CD4-positive, CD25-positive, alpha-beta regulatory T cell (primary cell): ENCODE measurements around the gene NHLRC3. TPM values are rescaled to one million over a fixed set of nuclear protein-coding genes. Genes with fewer than 3 reads are reported as not detected.

Experiments used
- ATAC-seq, 2 donors: fragments of 150-1000 bp; cut with Tn5 transposase; one replicate each; pipeline ENCODE4 v1.10.0; 2021; ENCODE audit warnings: low read depth in 2 of 2, moderate number of reproducible peaks in 2 of 2, moderate library complexity in 1 of 2
- DNase-seq, 3 donors: peaks; one replicate each; pipeline versions ENCODE4 v3.0.0 to v3.0.0-alpha.2; 2012 to 2022; ENCODE audit warnings: mixed read lengths in 1 of 3
- H3K27ac ChIP-seq: one replicate; pipeline ENCODE4 v1.7.0; 2013; ENCODE audit warnings: mild to moderate bottlenecking, low read length; ENCODE audit not compliant: insufficient read depth, poor library complexity, severe bottlenecking
- H3K27me3 ChIP-seq: one replicate; pipeline ENCODE4 v1.7.0; 2013; ENCODE audit warnings: low read length; ENCODE audit not compliant: control insufficient read depth, insufficient read depth
- H3K36me3 ChIP-seq: one replicate; pipeline ENCODE4 v1.7.0; 2013; ENCODE audit warnings: mild to moderate bottlenecking, low read length, moderate library complexity; ENCODE audit not compliant: control insufficient read depth, insufficient read depth
- H3K4me1 ChIP-seq: 2 replicates; pipeline ENCODE4 v1.7.0; 2013; ENCODE audit warnings: mild to moderate bottlenecking, low read length; ENCODE audit not compliant: insufficient read depth, control insufficient read depth, poor library complexity, severe bottlenecking
- H3K4me3 ChIP-seq: one replicate; pipeline ENCODE4 v1.7.0; 2013; ENCODE audit warnings: low read depth, mild to moderate bottlenecking, low read length, moderate library complexity
- H3K9me3 ChIP-seq, 2 experiments: 1 replicate in 1 of 2; 2 replicates in 1 of 2; pipeline ENCODE4 v1.7.0; 2013; ENCODE audit warnings: low read length in 2 of 2, mild to moderate bottlenecking in 1 of 2, moderate library complexity in 1 of 2; ENCODE audit not compliant: control insufficient read depth in 2 of 2
- H3K27ac Mint-ChIP-seq, 3 donors: one replicate each; pipeline ENCODE4 v1.8.0; 2020 to 2022; ENCODE audit warnings: mild to moderate bottlenecking in 3 of 3, mixed read lengths in 3 of 3, moderate library complexity in 2 of 3
- H3K27me3 Mint-ChIP-seq: one replicate; pipeline ENCODE4 v1.8.0; 2022; ENCODE audit warnings: mild to moderate bottlenecking, mixed read lengths
- H3K36me3 Mint-ChIP-seq: one replicate; pipeline ENCODE4 v1.8.0; 2020; ENCODE audit warnings: mixed read lengths
- H3K4me1 Mint-ChIP-seq, 4 donors: one replicate each; pipeline ENCODE4 v1.8.0; 2020 to 2022; ENCODE audit warnings: mixed read lengths in 4 of 4, mild to moderate bottlenecking in 1 of 4
- H3K4me3 Mint-ChIP-seq, 4 donors: one replicate each; pipeline ENCODE4 v1.8.0; 2020 to 2022; ENCODE audit warnings: mild to moderate bottlenecking in 4 of 4, mixed read lengths in 4 of 4, moderate library complexity in 3 of 4
- H3K9me3 Mint-ChIP-seq, 7 donors: one replicate each; pipeline ENCODE4 v1.8.0; 2020 to 2022; ENCODE audit warnings: mixed read lengths in 7 of 7, mild to moderate bottlenecking in 3 of 7, moderate library complexity in 2 of 7
- polyA plus RNA-seq, 4 donors: library from polyadenylated mRNA; unstranded; fragments of 300-500 nt; fragmentation: Illumina TruSeq; gene quantifications; one replicate each; pipeline ENCODE4 v1.2.3, GENCODE V29; 2021
- total RNA-seq: library from RNA; stranded (reverse); gene quantifications from one replicate; pipeline ENCODE4 v1.2.3, GENCODE V29; 2022

The NHLRC3 gene
- total and polyA plus RNA-seq, 5 donors from 2014 or later, result 5.2 to 13.7 (median 6.8) TPM

GRCh38 chr13:39047560-39047959, 9.3 kb downstream of the NHLRC3 start:
- no peaks in the 10 kb centered on the region for H3K9me3 ChIP-seq
- H3K4me3 ChIP-seq, result no peak overlapping the region
- H3K27me3 ChIP-seq, result no peaks in the 10 kb centered on the region
- peaks cover 7% of the 10 kb centered on the region for H3K36me3 ChIP-seq
- Mint-ChIP-seq H3K27me3 (no peaks in the 10 kb centered on the region), H3K36me3 (peaks cover 15% of the 10 kb centered on the region), H3K4me1 (peaks cover 5 to 14% (median 10%) of the 10 kb centered on the region in 4 donors), H3K4me3 (no peak overlapping the region), H3K9me3 (no peaks in the 10 kb centered on the region), H3K27ac (no peak overlapping the region)
- H3K4me1 ChIP-seq, result no peaks in the 10 kb centered on the region
- ATAC-seq, result no peak
- H3K27ac ChIP-seq, result no peak overlapping the region
- no peak for DNase-seq

GRCh38 chr13:39048806-39049205, 10.6 kb downstream of the NHLRC3 start:
- Mint-ChIP-seq H3K27me3 (no peaks in the 10 kb centered on the region), H3K4me1 (peaks cover 5 to 14% (median 7%) of the 10 kb centered on the region in 4 donors), H3K36me3 (peaks cover 15% of the 10 kb centered on the region), H3K27ac (peak overlapping the region in 1 of 3 donors; percentile 35), H3K4me3 (no peak overlapping the region), H3K9me3 (no peaks in the 10 kb centered on the region)
- no peak for DNase-seq
- no peaks in the 10 kb centered on the region for H3K9me3 ChIP-seq
- no peaks in the 10 kb centered on the region for H3K4me1 ChIP-seq
- H3K4me3 ChIP-seq, result no peak overlapping the region
- H3K27ac ChIP-seq, result no peak overlapping the region
- no peak for ATAC-seq
- no peaks in the 10 kb centered on the region for H3K27me3 ChIP-seq
- H3K36me3 ChIP-seq, result peaks cover 12% of the 10 kb centered on the region

- peaks cover 15% of the 10 kb centered on the region for H3K36me3 Mint-ChIP-seq
- Histone ChIP-seq H3K27me3 (no peaks in the 10 kb centered on the region), H3K27ac (no peak overlapping the region), H3K9me3 (no peaks in the 10 kb centered on the region), H3K4me1 (no peaks in the 10 kb centered on the region), H3K36me3 (peaks cover 10% of the 10 kb centered on the region), H3K4me3 (no peak overlapping the region)
- ATAC-seq (no peak), DNase-seq (no peak)
- H3K9me3 Mint-ChIP-seq, result no peaks in the 10 kb centered on the region
- peak overlapping the region in 1 of 3 donors; percentile 53 for H3K27ac Mint-ChIP-seq
- no peaks in the 10 kb centered on the region for H3K27me3 Mint-ChIP-seq
- H3K4me3 Mint-ChIP-seq, result no peak overlapping the region
- peaks cover 7 to 14% (median 9%) of the 10 kb centered on the region in 4 donors for H3K4me1 Mint-ChIP-seq
Observed at GRCh38 chr13:39049274-39049673, 11.0 kb downstream of the NHLRC3 start.

- H3K27me3 ChIP-seq, result no peaks in the 10 kb centered on the region
- no peaks in the 10 kb centered on the region for H3K9me3 ChIP-seq
- no peak overlapping the region for H3K4me3 ChIP-seq
- Mint-ChIP-seq H3K4me3 (no peak overlapping the region), H3K27ac (no peak overlapping the region), H3K4me1 (peaks cover 7 to 15% (median 11%) of the 10 kb centered on the region in 4 donors), H3K36me3 (peaks cover 19% of the 10 kb centered on the region), H3K27me3 (no peaks in the 10 kb centered on the region), H3K9me3 (peaks cover 0 to 4% (median 2%) of the 10 kb centered on the region in 7 donors)
- peak in 2 of 3 donors; percentile 45 to 49 for DNase-seq
- H3K36me3 ChIP-seq, result peaks cover 10% of the 10 kb centered on the region
- no peaks in the 10 kb centered on the region for H3K4me1 ChIP-seq
- no peak for ATAC-seq
- H3K27ac ChIP-seq, result no peak overlapping the region
Observed at GRCh38 chr13:39051157-39051556, 12.9 kb downstream of the NHLRC3 start.

- Histone ChIP-seq H3K27ac (no peak overlapping the region), H3K27me3 (no peaks in the 10 kb centered on the region), H3K9me3 (no peaks in the 10 kb centered on the region), H3K4me1 (no peaks in the 10 kb centered on the region), H3K36me3 (peaks cover 10% of the 10 kb centered on the region), H3K4me3 (no peak overlapping the region)
- Mint-ChIP-seq H3K27ac (peak overlapping the region in 1 of 3 donors; percentile 10), H3K27me3 (no peaks in the 10 kb centered on the region), H3K9me3 (peaks cover 0 to 4% (median 2%) of the 10 kb centered on the region in 7 donors), H3K4me3 (no peak overlapping the region), H3K36me3 (peaks cover 22% of the 10 kb centered on the region), H3K4me1 (peaks cover 13 to 25% (median 17%) of the 10 kb centered on the region in 4 donors)
- DNase-seq, result no peak
- ATAC-seq, result no peak
Observed at GRCh38 chr13:39052944-39053343, 14.7 kb downstream of the NHLRC3 start.

- no peak overlapping the region for H3K27ac Mint-ChIP-seq
- peaks cover 10 to 30% (median 21%) of the 10 kb centered on the region in 4 donors for H3K4me1 Mint-ChIP-seq
- H3K4me3 ChIP-seq, result no peak overlapping the region
- DNase-seq (no peak), ATAC-seq (no peak)
- no peak overlapping the region for H3K27ac ChIP-seq
- peaks cover 16% of the 10 kb centered on the region for H3K36me3 Mint-ChIP-seq
- H3K9me3 Mint-ChIP-seq, result peaks cover 0 to 4% (median 2%) of the 10 kb centered on the region in 7 donors
- no peak overlapping the region for H3K4me3 Mint-ChIP-seq
- no peaks in the 10 kb centered on the region for H3K27me3 ChIP-seq
- H3K9me3 ChIP-seq, result no peaks in the 10 kb centered on the region
- no peaks in the 10 kb centered on the region for H3K4me1 ChIP-seq
- no peaks in the 10 kb centered on the region for H3K27me3 Mint-ChIP-seq
- peaks cover 4% of the 10 kb centered on the region for H3K36me3 ChIP-seq
Observed at GRCh38 chr13:39054112-39054511, 15.9 kb downstream of the NHLRC3 start.

- Mint-ChIP-seq H3K9me3 (peaks cover 0 to 4% (median 3%) of the 10 kb centered on the region in 7 donors), H3K36me3 (peaks cover 23% of the 10 kb centered on the region), H3K27me3 (no peaks in the 10 kb centered on the region), H3K4me3 (no peak overlapping the region), H3K27ac (no peak overlapping the region), H3K4me1 (peaks cover 9 to 37% (median 27%) of the 10 kb centered on the region in 4 donors)
- ATAC-seq (no peak), DNase-seq (no peak)
- H3K4me3 ChIP-seq, result no peak overlapping the region
- H3K36me3 ChIP-seq, result peaks cover 4% of the 10 kb centered on the region
- H3K4me1 ChIP-seq, result no peaks in the 10 kb centered on the region
- H3K27me3 ChIP-seq, result no peaks in the 10 kb centered on the region
- no peak overlapping the region for H3K27ac ChIP-seq
- H3K9me3 ChIP-seq, result no peaks in the 10 kb centered on the region
Observed at GRCh38 chr13:39056018-39056417, 17.8 kb downstream of the NHLRC3 start.

- H3K27ac Mint-ChIP-seq, result no peak overlapping the region
- ATAC-seq, result no peak
Observed at GRCh38 chr13:39058040-39058439, 19.8 kb downstream of the NHLRC3 start.

More at GRCh38 chr13:39058040-39058439, 19.8 kb downstream of the NHLRC3 start:
- Histone ChIP-seq H3K27ac (no peak overlapping the region), H3K4me1 (no peaks in the 10 kb centered on the region), H3K9me3 (no peaks in the 10 kb centered on the region), H3K4me3 (no peak overlapping the region), H3K27me3 (no peaks in the 10 kb centered on the region), H3K36me3 (peaks cover 3% of the 10 kb centered on the region)
- Mint-ChIP-seq H3K4me3 (no peak overlapping the region), H3K36me3 (peaks cover 26% of the 10 kb centered on the region), H3K4me1 (peaks cover 6 to 34% (median 25%) of the 10 kb centered on the region in 4 donors), H3K9me3 (peaks cover 0 to 5% (median 3%) of the 10 kb centered on the region in 7 donors), H3K27me3 (no peaks in the 10 kb centered on the region)
- DNase-seq, result no peak
